WTC11 (cell line): Measurements from ENCODE around the gene ARHGAP44.

Experiments used
- CTCF ChIP-seq: fragments of 200-600 bp; IDR thresholded peaks from 2 replicates; pipeline ENCODE4 v1.8.0; 2022; ENCODE audit warnings: antibody characterized with exemption
- MAX ChIP-seq: sonication (generic); formaldehyde crosslinking; IDR thresholded peaks from 2 replicates; pipeline ENCODE4 v1.8.0; 2022; ENCODE audit warnings: mild to moderate bottlenecking, missing genetic modification reagents
- NR2C2 ChIP-seq: sonication (generic); formaldehyde crosslinking; IDR thresholded peaks from 2 replicates; pipeline ENCODE4 v1.8.0; 2022; ENCODE audit warnings: mild to moderate bottlenecking, missing genetic modification reagents
- SP1 ChIP-seq: sonication (generic); formaldehyde crosslinking; conservative IDR thresholded peaks from 2 replicates; pipeline ENCODE4 v1.8.1; 2022; ENCODE audit warnings: missing genetic modification reagents
- TCF7 ChIP-seq: sonication (generic); formaldehyde crosslinking; IDR thresholded peaks from 2 replicates; pipeline ENCODE4 v1.8.0; 2022; ENCODE audit warnings: mild to moderate bottlenecking, low read depth, missing genetic modification reagents, moderate library complexity
- TEAD1 ChIP-seq: sonication (generic); formaldehyde crosslinking; IDR thresholded peaks from 2 replicates; pipeline ENCODE4 v1.8.0; 2022; ENCODE audit warnings: mild to moderate bottlenecking, missing genetic modification reagents
- ZNF425 ChIP-seq: fragments of 250-450 bp; sonication (Bioruptor Pico); conservative IDR thresholded peaks from 2 replicates; pipeline ENCODE4 v1.9.0; 2021; ENCODE audit warnings: mild to moderate bottlenecking
- TF ChIP-seq, protein P1 (sequence below): sonication (generic); formaldehyde crosslinking; IDR thresholded peaks from 2 replicates; pipeline ENCODE4 v1.8.0; 2022; ENCODE audit warnings: missing genetic modification reagents

DNA sequence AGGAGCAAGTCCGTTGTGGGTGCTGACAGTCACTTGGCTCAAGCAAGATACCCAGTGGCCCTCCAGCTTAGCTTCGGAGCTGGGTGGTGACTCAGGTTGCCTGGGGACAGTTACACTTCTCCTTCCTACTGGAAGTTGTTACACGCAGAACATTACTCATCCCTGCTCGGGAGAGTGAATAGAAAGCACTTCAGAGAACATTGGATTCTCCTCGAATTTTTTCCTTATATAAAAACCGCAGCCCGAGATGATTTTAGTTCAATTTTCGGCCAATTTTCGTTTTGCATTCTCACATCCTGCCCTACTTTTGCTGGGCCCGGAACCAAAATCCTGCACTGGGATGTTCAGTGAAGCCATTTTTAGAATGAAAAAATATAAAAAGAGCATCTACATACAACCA is 128.8 kb downstream of the ARHGAP44 start:
- TF ChIP-seq CTCF (no peak), MAX (CRISPR knock-in tag) (no peak), TEAD1 (CRISPR knock-in tag) (no peak), ZNF425 (no peak), NR2C2 (CRISPR knock-in tag) (no peak), SP1 (CRISPR knock-in tag) (no peak), TCF7 (CRISPR knock-in tag) (no peak)
- TF ChIP-seq, protein P1, sequence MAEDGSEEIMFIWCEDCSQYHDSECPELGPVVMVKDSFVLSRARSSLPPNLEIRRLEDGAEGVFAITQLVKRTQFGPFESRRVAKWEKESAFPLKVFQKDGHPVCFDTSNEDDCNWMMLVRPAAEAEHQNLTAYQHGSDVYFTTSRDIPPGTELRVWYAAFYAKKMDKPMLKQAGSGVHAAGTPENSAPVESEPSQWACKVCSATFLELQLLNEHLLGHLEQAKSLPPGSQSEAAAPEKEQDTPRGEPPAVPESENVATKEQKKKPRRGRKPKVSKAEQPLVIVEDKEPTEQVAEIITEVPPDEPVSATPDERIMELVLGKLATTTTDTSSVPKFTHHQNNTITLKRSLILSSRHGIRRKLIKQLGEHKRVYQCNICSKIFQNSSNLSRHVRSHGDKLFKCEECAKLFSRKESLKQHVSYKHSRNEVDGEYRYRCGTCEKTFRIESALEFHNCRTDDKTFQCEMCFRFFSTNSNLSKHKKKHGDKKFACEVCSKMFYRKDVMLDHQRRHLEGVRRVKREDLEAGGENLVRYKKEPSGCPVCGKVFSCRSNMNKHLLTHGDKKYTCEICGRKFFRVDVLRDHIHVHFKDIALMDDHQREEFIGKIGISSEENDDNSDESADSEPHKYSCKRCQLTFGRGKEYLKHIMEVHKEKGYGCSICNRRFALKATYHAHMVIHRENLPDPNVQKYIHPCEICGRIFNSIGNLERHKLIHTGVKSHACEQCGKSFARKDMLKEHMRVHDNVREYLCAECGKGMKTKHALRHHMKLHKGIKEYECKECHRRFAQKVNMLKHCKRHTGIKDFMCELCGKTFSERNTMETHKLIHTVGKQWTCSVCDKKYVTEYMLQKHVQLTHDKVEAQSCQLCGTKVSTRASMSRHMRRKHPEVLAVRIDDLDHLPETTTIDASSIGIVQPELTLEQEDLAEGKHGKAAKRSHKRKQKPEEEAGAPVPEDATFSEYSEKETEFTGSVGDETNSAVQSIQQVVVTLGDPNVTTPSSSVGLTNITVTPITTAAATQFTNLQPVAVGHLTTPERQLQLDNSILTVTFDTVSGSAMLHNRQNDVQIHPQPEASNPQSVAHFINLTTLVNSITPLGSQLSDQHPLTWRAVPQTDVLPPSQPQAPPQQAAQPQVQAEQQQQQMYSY (CRISPR knock-in tag): no peak
